22Rv1 (cell line): ENCODE data around the gene MAGEF1.

Source experiments
- ZFX ChIP-seq: fragments of 450-650 bp; IDR thresholded peaks from 2 replicates; pipeline ENCODE4 v1.6.1; 2017; ENCODE audit warnings: antibody characterized with exemption, borderline replicate concordance
- TF ChIP-seq, protein P1 (sequence below): fragments of 450-650 bp; IDR thresholded peaks from 2 replicates; pipeline ENCODE4 v1.5.1; 2017; ENCODE audit warnings: mild to moderate bottlenecking

DNA sequence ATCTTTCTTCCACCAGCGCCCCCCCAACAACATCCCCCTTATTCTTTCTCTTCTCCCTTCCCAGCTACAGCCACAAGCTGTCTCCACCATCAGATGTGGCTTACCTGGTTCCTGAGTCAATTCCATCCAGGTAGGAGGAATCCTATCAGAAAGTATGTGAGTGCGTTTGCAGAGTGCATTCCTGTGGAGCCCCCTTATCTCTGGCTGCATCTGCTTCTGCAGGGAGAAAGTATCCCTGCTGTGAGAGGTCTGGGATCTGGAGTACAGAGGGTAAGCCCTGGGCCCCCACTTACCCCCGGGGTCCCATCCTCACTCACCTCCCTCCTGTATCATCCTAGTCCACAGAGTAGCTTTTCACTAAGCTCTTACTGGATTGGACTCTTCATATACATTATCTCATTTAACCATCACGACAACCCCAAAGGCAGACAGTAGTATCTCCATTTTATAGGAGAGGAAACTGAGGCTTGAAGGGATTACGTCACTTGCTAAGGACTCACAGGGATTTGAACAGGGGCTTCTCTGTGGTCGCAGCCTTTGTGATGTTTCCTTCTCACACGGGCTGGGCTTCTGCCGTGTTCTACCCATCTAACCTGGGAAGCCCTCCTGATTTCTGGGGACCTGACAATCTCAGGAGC is 22.2 kb upstream of the MAGEF1 start:
- TF ChIP-seq, protein P1, sequence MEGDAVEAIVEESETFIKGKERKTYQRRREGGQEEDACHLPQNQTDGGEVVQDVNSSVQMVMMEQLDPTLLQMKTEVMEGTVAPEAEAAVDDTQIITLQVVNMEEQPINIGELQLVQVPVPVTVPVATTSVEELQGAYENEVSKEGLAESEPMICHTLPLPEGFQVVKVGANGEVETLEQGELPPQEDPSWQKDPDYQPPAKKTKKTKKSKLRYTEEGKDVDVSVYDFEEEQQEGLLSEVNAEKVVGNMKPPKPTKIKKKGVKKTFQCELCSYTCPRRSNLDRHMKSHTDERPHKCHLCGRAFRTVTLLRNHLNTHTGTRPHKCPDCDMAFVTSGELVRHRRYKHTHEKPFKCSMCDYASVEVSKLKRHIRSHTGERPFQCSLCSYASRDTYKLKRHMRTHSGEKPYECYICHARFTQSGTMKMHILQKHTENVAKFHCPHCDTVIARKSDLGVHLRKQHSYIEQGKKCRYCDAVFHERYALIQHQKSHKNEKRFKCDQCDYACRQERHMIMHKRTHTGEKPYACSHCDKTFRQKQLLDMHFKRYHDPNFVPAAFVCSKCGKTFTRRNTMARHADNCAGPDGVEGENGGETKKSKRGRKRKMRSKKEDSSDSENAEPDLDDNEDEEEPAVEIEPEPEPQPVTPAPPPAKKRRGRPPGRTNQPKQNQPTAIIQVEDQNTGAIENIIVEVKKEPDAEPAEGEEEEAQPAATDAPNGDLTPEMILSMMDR: no peak
- no peak for TF ChIP-seq ZFX
